ENCODE results near the gene ATP6V1B1.

ATP6V1B1 gene

GRCh38 chr2:70928366-70928765, 7.3 kb upstream of the ATP6V1B1 start:
- ChIA-PET POLR2A (no interaction called here), CTCF (interaction anchor here (1.3 to 5.8 kb wide), 3 partner anchors 9 to 58 kb away, joined by 3 to 43 read pairs (median 9); no protein-coding TSS in a partner anchor)
- no peak for TF ChIP-seq CTCF (IDR thresholded peaks at IDR 0.05; ENCODE audit: insufficient read depth, low read length, missing control alignments)
- DNase-seq (ENCODE audit: low read depth, low spot score), result no peak
- no peak overlapping the region for H3K4me3 ChIP-seq (ENCODE audit: low read depth, low read length)

DNA sequence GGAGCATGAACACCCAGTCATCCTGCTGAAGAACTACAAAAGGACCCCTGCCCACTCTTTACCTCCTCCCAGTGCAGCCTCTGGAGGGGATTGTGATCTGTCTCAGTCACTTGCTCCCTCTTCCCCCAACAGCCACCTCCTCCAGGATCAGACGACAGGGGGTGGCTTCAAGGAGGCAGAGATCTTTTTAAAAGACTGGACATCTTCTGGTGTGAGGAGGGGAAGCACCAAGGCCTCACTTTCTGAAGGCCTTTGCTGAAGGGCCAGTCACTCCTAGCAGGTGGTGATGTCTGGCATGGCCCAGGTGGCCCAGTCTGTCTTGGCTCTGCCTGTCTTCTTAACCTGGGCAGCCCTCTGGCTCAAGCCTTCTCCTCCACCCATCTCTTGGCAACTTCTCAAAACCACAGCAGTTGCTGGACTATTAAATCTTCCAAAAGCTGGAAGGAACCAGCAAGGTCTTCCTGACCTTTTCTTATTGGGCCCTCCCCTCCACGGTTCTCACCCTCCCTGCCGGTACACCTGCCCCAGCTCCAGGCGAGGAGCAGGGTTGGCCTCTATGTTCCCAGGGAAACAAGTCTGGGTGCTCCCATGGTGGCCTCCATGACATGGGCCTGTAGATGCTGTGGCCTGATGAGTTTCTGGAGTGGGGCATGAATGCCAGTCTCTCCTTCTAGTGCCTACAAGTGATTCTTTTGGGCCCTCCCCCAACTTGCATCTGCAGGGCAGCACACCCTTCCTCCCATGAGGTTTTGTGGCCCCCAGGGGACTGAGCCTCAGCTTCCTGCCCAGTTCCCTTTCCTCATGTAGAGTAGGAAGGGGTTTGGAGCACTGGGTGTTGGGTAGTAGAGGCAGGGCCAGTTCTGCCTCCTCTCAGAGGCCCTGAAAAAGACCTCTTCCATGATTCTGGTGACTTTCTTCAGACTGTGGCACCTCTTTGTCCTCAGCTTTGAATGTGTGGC, 5.0 kb upstream of the ATP6V1B1 start:
- no peak for TF ChIP-seq CTCF (IDR thresholded peaks at IDR 0.05; ENCODE audit: insufficient read depth, low read length, missing control alignments)
- H3K4me3 ChIP-seq (ENCODE audit: low read depth, low read length), result no peak overlapping the region
- CTCF ChIA-PET, result interaction anchor here (0.6 to 1.7 kb wide), 4 partner anchors 10 to 61 kb away, joined by 3 to 6 read pairs (median 4); no protein-coding TSS in a partner anchor
- POLR2A ChIA-PET, result no interaction called here
- DNase-seq (ENCODE audit: low read depth, low spot score), result no peak

- ChIA-PET POLR2A (no interaction called here), CTCF (interaction anchor here (1.0 to 8.1 kb wide), 4 partner anchors 10 to 62 kb away, joined by 3 to 72 read pairs (median 5); no protein-coding TSS in a partner anchor)
- no peak overlapping the region for H3K4me3 ChIP-seq (ENCODE audit: low read depth, low read length)
- DNase-seq (ENCODE audit: low read depth, low spot score), result no peak
- TF ChIP-seq CTCF (IDR thresholded peaks at IDR 0.05; ENCODE audit: insufficient read depth, low read length, missing control alignments), result no peak
Observed at GRCh38 chr2:70931376-70932000, 4.2 kb upstream of the ATP6V1B1 start.

- ChIA-PET CTCF (interaction anchor here (0.7 to 8.1 kb wide), 5 partner anchors 11 to 313 kb away, joined by 3 to 72 read pairs (median 6); no protein-coding TSS in a partner anchor), POLR2A (no interaction called here)
- TF ChIP-seq CTCF (IDR thresholded peaks at IDR 0.05; ENCODE audit: insufficient read depth, low read length, missing control alignments), result no peak
- DNase-seq (ENCODE audit: low read depth, low spot score), result no peak
- no peak overlapping the region for H3K4me3 ChIP-seq (ENCODE audit: low read depth, low read length)
Observed at GRCh38 chr2:70932631-70933230, 3.0 kb upstream of the ATP6V1B1 start.

DNA sequence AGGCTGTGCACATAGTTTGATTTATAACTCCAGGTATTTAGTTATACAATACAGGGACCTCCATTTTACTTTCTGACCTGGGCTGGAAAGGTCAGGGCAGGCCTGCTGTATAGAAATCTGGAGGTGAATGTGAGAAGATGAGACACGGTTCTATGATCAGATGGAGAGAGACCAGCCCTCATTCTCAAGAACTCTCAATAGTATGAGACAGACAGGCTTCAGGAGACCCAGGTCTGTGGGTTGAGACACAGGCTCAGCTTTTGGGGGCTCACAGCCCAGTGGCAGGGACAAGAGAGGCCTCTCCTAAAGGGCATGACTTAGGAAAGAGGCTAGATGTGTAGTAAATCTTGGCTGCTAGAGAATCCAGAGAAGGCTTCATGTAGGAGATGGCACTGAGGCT, 719 bp upstream of the ATP6V1B1 start:
- no peak overlapping the region for H3K4me3 ChIP-seq (ENCODE audit: low read depth, low read length)
- no peak for DNase-seq (ENCODE audit: low read depth, low spot score)
- CTCF ChIA-PET, result interaction anchor here (1.0 to 8.1 kb wide), 5 partner anchors 12 to 64 kb away, joined by 3 to 72 read pairs (median 5); no protein-coding TSS in a partner anchor
- POLR2A ChIA-PET, result no interaction called here
- TF ChIP-seq CTCF (IDR thresholded peaks at IDR 0.05; ENCODE audit: insufficient read depth, low read length, missing control alignments), result no peak

All from AG04449 (cell line).